ENCODE measurements around the gene VAV1. TPM values are rescaled to one million over a fixed set of nuclear protein-coding genes. Genes with fewer than 3 reads are reported as not detected.
A peak's percentile ranks its signal among the peaks of the same experiment; 100 is the strongest.

VAV1 gene
- polyA plus RNA-seq, 3 donors from 2014 or later: 19.4 to 44.8 (median 22.8) TPM

DNA sequence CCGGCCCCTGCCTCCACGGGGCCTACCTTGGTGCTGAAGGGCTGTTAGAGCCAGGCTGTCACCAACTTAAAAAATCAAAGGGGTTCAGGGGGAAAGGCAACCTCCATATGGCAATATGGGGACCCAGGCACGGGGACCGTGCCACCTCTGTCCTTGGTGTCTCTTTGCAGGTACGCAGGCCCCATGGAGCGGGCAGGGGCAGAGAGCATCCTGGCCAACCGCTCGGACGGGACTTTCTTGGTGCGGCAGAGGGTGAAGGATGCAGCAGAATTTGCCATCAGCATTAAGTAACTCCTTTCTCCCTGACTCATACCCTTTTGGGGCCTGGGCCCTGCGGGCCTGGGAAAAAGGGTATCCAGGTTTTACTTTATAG lies 75.3 kb downstream of the VAV1 start:
- Mint-ChIP-seq H3K27me3 (ENCODE audit: low read depth in 3 of 3) (peaks cover 0 to 2% (median 0%) of the 10 kb centered on the region in 3 donors), H3K4me3 (no peak overlapping the region), H3K9me3 (no peaks in the 10 kb centered on the region), H3K4me1 (peaks cover 0 to 5% of the 10 kb centered on the region in 2 donors), H3K36me3 (peaks cover 4 to 39% (median 11%) of the 10 kb centered on the region in 3 donors), H3K27ac (no peak overlapping the region)
- no peak for DNase-seq

DNA sequence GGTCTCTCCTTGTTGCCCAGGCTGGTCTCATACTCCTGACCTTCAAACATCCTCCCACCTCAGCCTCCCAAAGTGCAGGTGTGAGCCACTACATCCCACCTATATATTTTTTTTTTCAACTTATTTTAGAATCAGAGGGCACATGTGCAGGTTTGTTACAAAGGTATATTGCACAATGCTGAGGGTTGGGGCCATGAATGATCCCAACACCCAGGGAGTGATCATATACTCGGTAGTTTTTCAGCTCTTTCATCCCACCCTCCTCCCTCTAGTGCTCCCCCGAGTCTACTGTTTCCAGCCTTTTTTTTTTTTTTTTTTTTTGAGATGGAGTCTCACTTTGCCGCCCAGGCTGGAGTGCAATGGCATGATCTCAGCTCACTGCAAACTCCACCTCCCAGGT lies 76.5 kb downstream of the VAV1 start:
- Mint-ChIP-seq H3K27ac (no peak overlapping the region), H3K36me3 (peaks cover 5 to 32% (median 7%) of the 10 kb centered on the region in 3 donors), H3K4me3 (no peak overlapping the region), H3K9me3 (peaks cover 0 to under 1% (median 0%) of the 10 kb centered on the region in 6 donors), H3K4me1 (peaks cover 0 to 5% of the 10 kb centered on the region in 2 donors), H3K27me3 (ENCODE audit: low read depth in 3 of 3) (peaks cover 0 to 2% (median 0%) of the 10 kb centered on the region in 3 donors)
- DNase-seq: no peak

DNA sequence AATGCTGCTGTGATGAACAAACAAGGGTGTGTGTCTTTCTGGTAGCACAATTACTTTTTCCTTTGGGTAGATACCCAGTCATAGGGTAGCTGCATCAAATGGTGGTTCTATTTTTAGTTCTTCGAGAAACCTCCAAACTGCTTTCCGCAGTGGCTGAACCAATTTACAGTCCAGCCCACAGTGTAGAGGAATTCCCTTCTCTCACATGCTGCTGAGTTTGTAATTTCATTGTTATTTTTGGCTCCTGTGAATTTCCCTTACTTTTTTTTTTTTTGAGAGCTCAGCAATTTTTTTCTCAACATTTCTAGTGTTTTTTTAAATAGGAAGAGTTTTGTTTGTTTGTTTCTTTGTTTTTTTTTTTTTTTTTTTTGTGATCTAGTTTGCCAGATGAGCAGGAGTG lies 77.4 kb downstream of the VAV1 start:
- no peak for DNase-seq
- Mint-ChIP-seq H3K9me3 (peaks cover 0 to 1% (median 0%) of the 10 kb centered on the region in 6 donors), H3K27me3 (ENCODE audit: low read depth in 3 of 3) (peaks cover 0 to 2% (median 2%) of the 10 kb centered on the region in 3 donors), H3K27ac (no peak overlapping the region), H3K4me3 (no peak overlapping the region), H3K36me3 (peaks cover 5 to 36% (median 14%) of the 10 kb centered on the region in 3 donors), H3K4me1 (no peaks in the 10 kb centered on the region)

DNA sequence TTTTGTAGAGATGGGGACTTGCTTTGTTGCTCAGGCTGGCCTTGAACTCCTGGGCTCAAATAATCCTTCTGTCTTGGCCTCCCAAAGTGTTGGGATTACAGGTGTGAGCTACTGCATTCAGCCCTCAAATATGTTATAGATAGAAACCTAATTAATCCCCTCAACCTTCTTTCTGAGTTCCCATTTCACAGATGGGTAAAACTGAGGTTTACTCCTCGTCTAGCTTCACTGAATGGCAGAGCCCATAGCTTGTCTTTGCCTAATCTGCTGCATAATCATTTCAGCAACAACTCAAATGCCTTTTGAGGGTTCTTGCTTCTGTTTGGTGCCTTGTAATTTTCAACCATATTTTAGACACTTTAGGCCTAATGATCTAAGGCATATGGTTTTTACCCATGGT lies 78.9 kb downstream of the VAV1 start:
- H3K27ac Mint-ChIP-seq: peak overlapping the region in 2 of 6 donors; percentile 40 to 49
- peaks cover 0 to 1% (median 0%) of the 10 kb centered on the region in 6 donors for H3K9me3 Mint-ChIP-seq
- no peak for DNase-seq
- H3K27me3 Mint-ChIP-seq (ENCODE audit: low read depth in 3 of 3): peaks cover 0 to 2% (median 2%) of the 10 kb centered on the region in 3 donors
- peaks cover 15 to 46% (median 26%) of the 10 kb centered on the region in 3 donors for H3K36me3 Mint-ChIP-seq
- H3K4me3 Mint-ChIP-seq: no peak overlapping the region
- H3K4me1 Mint-ChIP-seq: no peaks in the 10 kb centered on the region

DNA sequence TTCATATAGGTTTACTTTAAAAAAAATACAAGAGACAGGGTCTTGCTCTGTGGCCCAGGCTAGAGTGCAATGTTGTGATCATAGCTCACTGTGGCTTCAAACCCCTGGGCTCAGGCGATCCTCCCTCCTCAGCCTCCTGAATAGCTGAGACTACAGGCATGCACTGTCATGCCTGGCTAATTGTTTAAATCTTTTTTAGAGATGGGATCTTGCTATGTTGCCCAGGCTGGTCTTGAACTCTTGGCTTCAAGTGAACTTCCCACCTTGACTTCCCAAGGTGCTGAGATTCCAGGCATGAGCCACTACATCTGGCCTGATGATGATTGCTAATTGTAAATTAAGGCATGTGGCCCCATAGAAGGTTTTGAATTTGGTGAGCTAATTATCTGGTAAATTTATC lies 79.5 kb downstream of the VAV1 start:
- H3K36me3 Mint-ChIP-seq: peaks cover 19 to 51% (median 30%) of the 10 kb centered on the region in 3 donors
- peaks cover 0 to 4% (median 2%) of the 10 kb centered on the region in 3 donors for H3K27me3 Mint-ChIP-seq (ENCODE audit: low read depth in 3 of 3)
- no peak for DNase-seq
- peak overlapping the region in 3 of 6 donors; percentile 4 to 49 (median 32) for H3K27ac Mint-ChIP-seq
- H3K9me3 Mint-ChIP-seq: peaks cover 0 to 1% (median 0%) of the 10 kb centered on the region in 6 donors
- no peaks in the 10 kb centered on the region for H3K4me1 Mint-ChIP-seq
- H3K4me3 Mint-ChIP-seq: no peak overlapping the region

DNA sequence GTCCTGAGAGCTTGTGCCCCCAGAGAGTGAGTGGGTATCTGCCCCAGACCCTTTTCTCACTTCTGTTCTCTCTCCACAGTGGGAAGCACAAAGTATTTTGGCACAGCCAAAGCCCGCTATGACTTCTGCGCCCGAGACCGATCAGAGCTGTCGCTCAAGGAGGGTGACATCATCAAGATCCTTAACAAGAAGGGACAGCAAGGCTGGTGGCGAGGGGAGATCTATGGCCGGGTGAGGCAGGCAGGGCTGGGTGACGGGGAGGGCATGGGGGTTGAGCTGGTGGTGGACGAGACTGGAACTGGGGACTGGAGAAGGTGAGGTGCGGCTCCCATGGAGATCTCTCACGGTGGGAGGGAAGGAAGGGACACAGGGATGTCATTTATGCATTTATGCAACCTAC lies 81.4 kb downstream of the VAV1 start:
- H3K4me1 Mint-ChIP-seq: no peaks in the 10 kb centered on the region
- H3K36me3 Mint-ChIP-seq: peaks cover 24 to 54% (median 34%) of the 10 kb centered on the region in 3 donors
- peak overlapping the region in 3 of 6 donors; percentile 13 to 33 (median 15) for H3K27ac Mint-ChIP-seq
- DNase-seq: no peak
- no peak overlapping the region for H3K4me3 Mint-ChIP-seq
- peaks cover 0 to 1% (median 0%) of the 10 kb centered on the region in 6 donors for H3K9me3 Mint-ChIP-seq
- peaks cover 0 to 8% (median 2%) of the 10 kb centered on the region in 3 donors for H3K27me3 Mint-ChIP-seq (ENCODE audit: low read depth in 3 of 3)

DNA sequence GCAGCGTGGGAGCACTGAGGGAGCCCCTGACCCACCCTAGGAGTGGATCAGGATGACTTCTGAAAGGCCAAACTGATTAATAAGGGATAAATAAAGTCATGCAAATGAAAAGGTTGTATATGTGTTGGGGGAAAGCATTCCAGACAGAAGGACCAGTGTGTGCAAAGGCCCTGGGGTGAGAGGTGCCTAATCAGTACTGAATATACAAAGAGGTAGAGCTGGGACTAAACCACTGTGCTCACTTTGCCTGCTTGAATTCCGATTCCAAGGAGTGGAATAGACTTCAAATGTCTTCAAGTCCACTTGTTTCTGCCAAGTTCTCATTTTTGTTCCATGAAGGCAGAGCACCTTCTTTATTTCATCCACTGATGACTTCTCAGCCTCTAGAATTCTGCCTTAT lies 82.2 kb downstream of the VAV1 start:
- no peak overlapping the region for H3K4me3 Mint-ChIP-seq
- DNase-seq: no peak
- no peaks in the 10 kb centered on the region for H3K4me1 Mint-ChIP-seq
- H3K27me3 Mint-ChIP-seq (ENCODE audit: low read depth in 3 of 3): peaks cover 0 to 8% (median 2%) of the 10 kb centered on the region in 3 donors
- H3K27ac Mint-ChIP-seq: peak overlapping the region in 4 of 6 donors; percentile 26 to 45 (median 37)
- peaks cover 24 to 47% (median 34%) of the 10 kb centered on the region in 3 donors for H3K36me3 Mint-ChIP-seq
- H3K9me3 Mint-ChIP-seq: peaks cover 0 to 1% (median 0%) of the 10 kb centered on the region in 6 donors

DNA sequence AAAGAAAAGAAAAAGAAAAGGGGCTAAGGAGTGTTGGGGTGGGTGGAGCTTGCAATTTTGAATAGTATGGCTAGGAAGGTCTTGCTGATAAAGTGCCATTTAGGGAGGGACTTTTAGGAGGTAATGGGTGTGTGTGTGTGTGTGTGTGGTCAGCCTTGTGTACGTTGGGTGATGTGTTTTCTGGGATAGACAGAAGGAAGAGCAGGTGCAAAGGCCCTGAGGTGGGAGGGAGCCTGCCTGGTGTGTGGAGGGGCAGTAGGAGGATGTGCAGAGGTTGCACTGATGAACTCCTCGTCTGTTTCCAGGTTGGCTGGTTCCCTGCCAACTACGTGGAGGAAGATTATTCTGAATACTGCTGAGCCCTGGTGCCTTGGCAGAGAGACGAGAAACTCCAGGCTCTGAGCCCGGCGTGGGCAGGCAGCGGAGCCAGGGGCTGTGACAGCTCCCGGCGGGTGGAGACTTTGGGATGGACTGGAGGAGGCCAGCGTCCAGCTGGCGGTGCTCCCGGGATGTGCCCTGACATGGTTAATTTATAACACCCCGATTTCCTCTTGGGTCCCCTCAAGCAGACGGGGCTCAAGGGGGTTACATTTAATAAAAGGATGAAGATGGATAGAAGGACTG lies 84.4 kb downstream of the VAV1 start:
- H3K36me3 Mint-ChIP-seq: peaks cover 24 to 32% (median 31%) of the 10 kb centered on the region in 3 donors
- peak overlapping the region in 4 of 6 donors; percentile 29 to 77 (median 54) for H3K27ac Mint-ChIP-seq
- DNase-seq: no peak
- peaks cover 2 to 11% (median 3%) of the 10 kb centered on the region in 3 donors for H3K27me3 Mint-ChIP-seq (ENCODE audit: low read depth in 3 of 3)
- H3K4me1 Mint-ChIP-seq: no peaks in the 10 kb centered on the region
- no peak overlapping the region for H3K4me3 Mint-ChIP-seq
- peaks cover 0 to 1% (median 0%) of the 10 kb centered on the region in 6 donors for H3K9me3 Mint-ChIP-seq

DNA sequence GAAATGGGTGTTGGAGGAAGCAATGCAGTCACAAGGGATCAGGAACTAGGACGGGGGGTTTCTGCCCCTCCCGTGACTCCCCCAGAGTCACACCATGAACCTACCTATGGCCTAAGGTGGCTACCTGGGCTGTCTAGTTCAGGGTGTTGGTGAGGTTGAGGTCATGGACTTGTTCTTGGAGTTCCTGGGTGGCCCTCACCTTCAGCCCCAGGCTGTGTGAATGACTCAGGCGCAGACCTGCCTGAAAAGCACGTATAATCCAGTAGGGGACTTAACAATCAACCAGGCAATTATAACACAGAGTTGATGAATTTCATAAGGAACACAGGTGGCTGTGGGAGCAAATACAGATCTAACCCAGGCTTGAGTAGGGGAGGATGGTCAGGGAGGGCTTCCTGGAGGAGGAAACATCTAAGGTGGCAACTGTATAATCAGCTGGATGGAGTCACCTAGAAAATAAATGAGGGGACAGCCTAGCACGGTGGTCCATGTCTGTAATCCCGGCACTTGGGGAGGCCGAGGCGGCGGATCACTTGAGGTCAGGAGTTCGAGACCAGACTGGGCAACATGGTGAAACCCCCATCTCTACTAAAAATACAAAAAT lies 89.3 kb downstream of the VAV1 start:
- DNase-seq: no peak
- peaks cover 6 to 21% (median 9%) of the 10 kb centered on the region in 3 donors for H3K27me3 Mint-ChIP-seq (ENCODE audit: low read depth in 3 of 3)
- peaks cover 5 to 6% (median 6%) of the 10 kb centered on the region in 3 donors for H3K36me3 Mint-ChIP-seq
- H3K27ac Mint-ChIP-seq: peak overlapping the region; percentile 84 to 94 (median 90)
- H3K9me3 Mint-ChIP-seq: no peaks in the 10 kb centered on the region
- peak overlapping the region in 4 of 5 donors; percentile 9 to 35 (median 18) for H3K4me3 Mint-ChIP-seq
- H3K4me1 Mint-ChIP-seq: peaks cover 12 to 14% of the 10 kb centered on the region in 2 donors

DNA sequence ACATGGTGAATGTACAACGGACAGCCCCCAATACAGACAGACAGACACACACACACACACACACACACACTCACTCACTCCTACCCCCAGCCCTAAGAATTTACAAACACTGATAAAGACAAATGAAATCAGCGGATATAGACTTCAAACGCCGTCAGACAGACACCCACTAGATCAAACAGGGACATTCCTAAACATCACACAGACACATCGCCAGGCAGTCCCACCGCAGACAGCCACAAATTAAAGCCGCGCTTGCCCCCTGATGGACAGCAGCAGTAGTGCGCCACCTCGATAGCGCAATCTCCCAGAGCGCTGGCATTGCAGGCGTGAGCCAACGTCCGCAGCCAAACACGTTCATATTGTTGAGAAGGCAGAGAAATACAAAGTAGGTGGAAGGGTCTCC lies 90.2 kb downstream of the VAV1 start:
- Mint-ChIP-seq H3K36me3 (no peaks in the 10 kb centered on the region), H3K27ac (peak overlapping the region; percentile 88 to 94 (median 92)), H3K9me3 (no peaks in the 10 kb centered on the region), H3K27me3 (ENCODE audit: low read depth in 3 of 3) (peaks cover 6 to 16% (median 9%) of the 10 kb centered on the region in 3 donors), H3K4me1 (peaks cover 12 to 14% of the 10 kb centered on the region in 2 donors), H3K4me3 (peak overlapping the region; percentile 83 to 91 (median 85))
- peak; percentile 89 to 90 (median 89) for DNase-seq

DNA sequence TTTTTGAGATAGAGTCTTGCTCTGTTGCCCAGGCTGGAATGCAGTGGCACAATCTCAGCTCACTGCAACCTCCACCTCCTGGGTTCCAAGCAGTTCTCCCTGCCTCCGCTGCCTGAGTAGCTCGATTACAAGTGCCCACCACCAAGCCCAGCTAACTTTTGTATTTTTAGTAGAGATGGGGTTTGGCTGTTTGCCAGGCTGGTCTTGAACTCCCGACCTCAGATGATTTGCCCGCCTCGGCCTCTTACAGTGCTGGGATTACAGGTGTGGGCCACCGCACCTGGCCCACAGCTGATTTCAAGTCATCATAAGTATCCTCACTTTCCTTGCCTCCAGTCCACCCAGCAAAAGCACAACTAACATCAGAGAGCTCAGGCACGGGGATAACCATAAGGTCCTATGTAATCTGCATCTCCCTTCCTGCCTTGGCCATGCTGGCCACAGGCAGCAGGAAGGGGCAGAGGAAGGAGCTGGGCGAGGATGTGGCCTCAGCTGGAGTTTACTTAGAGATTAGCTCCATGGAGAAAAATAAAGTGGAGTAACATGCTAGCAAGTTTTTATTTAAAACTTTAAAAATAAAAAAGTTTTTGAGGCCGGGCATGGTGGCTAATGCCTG lies 91.9 kb downstream of the VAV1 start:
- Mint-ChIP-seq H3K4me3 (peak overlapping the region in 1 of 5 donors; percentile 15), H3K36me3 (no peaks in the 10 kb centered on the region), H3K4me1 (peaks cover 12 to 14% of the 10 kb centered on the region in 2 donors), H3K9me3 (no peaks in the 10 kb centered on the region), H3K27me3 (ENCODE audit: low read depth in 3 of 3) (peaks cover 7 to 18% (median 9%) of the 10 kb centered on the region in 3 donors), H3K27ac (no peak overlapping the region)
- DNase-seq: no peak

DNA sequence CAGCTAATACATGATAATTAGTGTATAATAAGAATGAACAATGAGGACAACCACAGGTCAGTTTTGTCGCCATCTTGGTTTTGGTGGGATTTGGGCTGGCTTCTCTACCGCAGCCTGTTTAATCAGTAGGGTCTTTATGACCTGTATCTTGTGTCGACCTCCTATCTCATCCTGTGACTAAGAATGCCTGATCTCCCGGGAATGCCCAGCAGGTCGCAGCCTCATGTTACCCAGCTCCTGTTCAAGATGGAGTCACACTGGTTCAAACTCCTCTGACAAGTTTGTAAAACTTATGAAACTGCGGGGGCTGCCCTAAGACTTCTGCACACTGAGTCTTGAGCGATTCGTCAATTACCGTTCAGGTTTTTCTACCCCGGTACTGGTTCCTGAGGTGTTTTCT lies 93.3 kb downstream of the VAV1 start:
- Mint-ChIP-seq H3K27ac (no peak overlapping the region), H3K4me3 (no peak overlapping the region), H3K9me3 (no peaks in the 10 kb centered on the region), H3K27me3 (ENCODE audit: low read depth in 3 of 3) (peaks cover 8 to 13% (median 9%) of the 10 kb centered on the region in 3 donors), H3K4me1 (peaks cover 12 to 14% of the 10 kb centered on the region in 2 donors), H3K36me3 (no peaks in the 10 kb centered on the region)
- DNase-seq: no peak

DNA sequence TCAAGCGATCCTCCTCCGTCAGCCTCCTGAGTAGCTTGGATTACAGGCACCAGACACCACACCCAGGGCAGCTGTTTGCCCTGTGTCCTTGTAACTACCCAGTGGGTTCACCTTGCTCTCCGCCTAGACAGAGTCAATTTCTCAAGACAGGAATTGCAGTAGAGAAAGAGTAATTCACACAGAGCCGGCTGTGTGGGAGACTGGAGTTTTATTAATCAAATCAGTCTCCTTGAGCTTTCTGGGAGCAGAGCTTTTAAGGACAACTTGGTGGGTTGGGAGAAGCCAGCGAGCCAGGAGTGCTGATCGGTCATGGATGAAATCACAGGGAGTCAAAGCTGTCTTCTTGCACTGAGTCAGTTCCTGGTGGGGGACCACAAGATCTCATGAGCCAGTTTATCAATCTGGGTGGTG lies 94.2 kb downstream of the VAV1 start:
- H3K4me3 Mint-ChIP-seq: no peak overlapping the region
- H3K4me1 Mint-ChIP-seq: peaks cover 12 to 14% of the 10 kb centered on the region in 2 donors
- H3K36me3 Mint-ChIP-seq: no peaks in the 10 kb centered on the region
- H3K9me3 Mint-ChIP-seq: no peaks in the 10 kb centered on the region
- no peak overlapping the region for H3K27ac Mint-ChIP-seq
- DNase-seq: no peak
- peaks cover 7 to 15% (median 11%) of the 10 kb centered on the region in 3 donors for H3K27me3 Mint-ChIP-seq (ENCODE audit: low read depth in 3 of 3)

DNA sequence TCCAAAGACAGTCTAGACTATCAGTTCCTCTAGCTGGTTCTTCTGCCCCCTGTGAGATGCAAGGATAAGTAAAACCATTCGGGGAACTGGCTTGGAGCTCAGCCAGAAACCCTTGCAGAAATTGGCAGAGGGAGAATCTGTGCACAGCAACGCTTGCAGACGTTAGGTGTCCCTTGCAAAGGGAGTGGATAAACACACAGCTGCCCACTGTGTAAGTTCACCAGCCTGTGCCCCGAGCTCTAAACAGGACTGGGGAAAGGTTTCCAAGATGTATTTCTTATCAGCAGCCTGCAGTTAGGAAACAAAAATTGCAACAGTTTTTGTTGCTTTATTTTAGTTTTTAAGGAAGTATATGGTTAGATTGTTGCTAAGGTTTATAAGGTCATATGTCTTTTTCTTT lies 95.8 kb downstream of the VAV1 start:
- H3K27ac Mint-ChIP-seq: no peak overlapping the region

More for the DNA sequence above, 95.8 kb downstream of the VAV1 start:
- peaks cover under 1 to 8% (median 5%) of the 10 kb centered on the region in 3 donors for H3K27me3 Mint-ChIP-seq (ENCODE audit: low read depth in 3 of 3)
- H3K36me3 Mint-ChIP-seq: peaks cover 0 to 2% (median 1%) of the 10 kb centered on the region in 3 donors
- no peak for DNase-seq
- peaks cover 4 to 5% of the 10 kb centered on the region in 2 donors for H3K4me1 Mint-ChIP-seq
- H3K9me3 Mint-ChIP-seq: peaks cover 0 to 3% (median 0%) of the 10 kb centered on the region in 6 donors
- no peak overlapping the region for H3K4me3 Mint-ChIP-seq
